ENCODE results near the gene CRIP1. TPM values are rescaled to one million over a fixed set of nuclear protein-coding genes. Genes with fewer than 3 reads are reported as not detected.

CRIP1 gene
- total and polyA plus RNA-seq, 2 donors (not counting 3 experiments of a cell fraction or from before 2014, with no cell fraction given), result 3.1 to 8.1 TPM

GRCh38 chr14:105536691-105537579 lies 50.2 kb downstream of the CRIP1 start:
- no peak for TF ChIP-seq MAX (IDR thresholded peaks at IDR 0.05; ENCODE audit: insufficient read depth, insufficient read length)
- no peak for TF ChIP-seq JUN (IDR thresholded peaks at IDR 0.05; ENCODE audit: borderline replicate concordance, insufficient read depth, insufficient read length, low read depth)
- TF ChIP-seq POLR2AphosphoS5 (IDR thresholded peaks at IDR 0.05; ENCODE audit: insufficient read depth, low read depth, low read length), result no peak
- TF ChIP-seq EZH2 (IDR thresholded peaks at IDR 0.05; ENCODE audit: borderline replicate concordance, low read depth, low read length, severe bottlenecking), result no peak
- TF ChIP-seq MYC (IDR thresholded peaks at IDR 0.05; ENCODE audit: low read depth, low read length), result no peak
- TF ChIP-seq CTCF (IDR thresholded peaks at IDR 0.05; ENCODE audit: extremely low read depth in 1 of 2, insufficient read depth in 1 of 2, low read depth in 1 of 2, low read length in 2 of 2), result no peak
- no peak for TF ChIP-seq POLR2A (IDR thresholded peaks at IDR 0.05; ENCODE audit: low read depth, low read length)
- no peak for TF ChIP-seq GATA2 (IDR thresholded peaks at IDR 0.05; ENCODE audit: insufficient read depth, insufficient read length, low read depth, low read length)
- TF ChIP-seq FOS (IDR thresholded peaks at IDR 0.05; ENCODE audit: borderline replicate concordance, insufficient read depth, low read length), result no peak
- Histone ChIP-seq H3K9me3 (replicated peaks; ENCODE audit: control insufficient read depth, insufficient read depth, low read length) (no peaks in the 10 kb centered on the region), H4K20me1 (replicated peaks; ENCODE audit: control insufficient read depth, extremely low read depth, insufficient read depth, low read length) (no peaks in the 10 kb centered on the region), H3K4me1 (ENCODE audit: control insufficient read depth, extremely low read depth, insufficient read depth, low read length) (no peaks in the 10 kb centered on the region), H3K27me3 (ENCODE audit: control insufficient read depth in 2 of 2, insufficient read depth in 2 of 2, low read length in 2 of 2) (no peaks in the 10 kb centered on the region), H2AFZ (ENCODE audit: low read depth, low read length) (no peak overlapping the region), H3K79me2 (ENCODE audit: control insufficient read depth, insufficient read depth, low read length) (no peaks in the 10 kb centered on the region), H3K4me2 (ENCODE audit: insufficient read depth, low read length) (no peak overlapping the region), H3K9ac (replicated peaks; ENCODE audit: extremely low read depth, insufficient read depth, low read length) (no peak overlapping the region), H3K4me3 (replicated peaks in 1 of 3; ENCODE audit: insufficient read depth in 1 of 3, low read depth in 1 of 3, low read length in 3 of 3) (no peak overlapping the region), H3K27ac (ENCODE audit: insufficient read depth, low read depth, low read length) (no peak overlapping the region), H3K9me1 (replicated peaks; ENCODE audit: control insufficient read depth, extremely low read depth, insufficient read depth, low read length) (no peaks in the 10 kb centered on the region), H3K36me3 (ENCODE audit: control insufficient read depth in 2 of 2, extremely low read depth in 1 of 2, insufficient read depth in 2 of 2, low read length in 2 of 2) (no peaks in the 10 kb centered on the region)
- FAIRE-seq (no peak), DNase-seq (ENCODE audit: low read depth, low spot score) (no peak)
- CTCF ChIA-PET, result interaction anchor here (0.7 to 1.7 kb wide), 3 partner anchors 9 to 166 kb away, joined by 3 to 7 read pairs (median 6); no protein-coding TSS in a partner anchor
- BruUV-seq (replicated peaks), result no TSS peak
- dilution Hi-C loops (cut with MboI; ENCODE audit: extremely low pct_ligation_motif_present, low sequenced_read_pairs) (no loop called here), intact Hi-C loops (cut with micrococcal nuclease) (no loop called here)
- POLR2A ChIA-PET, result no interaction called here

Data from endothelial cell of umbilical vein (primary cell).